ENCODE data around the gene INSC.

Gene INSC

DNA sequence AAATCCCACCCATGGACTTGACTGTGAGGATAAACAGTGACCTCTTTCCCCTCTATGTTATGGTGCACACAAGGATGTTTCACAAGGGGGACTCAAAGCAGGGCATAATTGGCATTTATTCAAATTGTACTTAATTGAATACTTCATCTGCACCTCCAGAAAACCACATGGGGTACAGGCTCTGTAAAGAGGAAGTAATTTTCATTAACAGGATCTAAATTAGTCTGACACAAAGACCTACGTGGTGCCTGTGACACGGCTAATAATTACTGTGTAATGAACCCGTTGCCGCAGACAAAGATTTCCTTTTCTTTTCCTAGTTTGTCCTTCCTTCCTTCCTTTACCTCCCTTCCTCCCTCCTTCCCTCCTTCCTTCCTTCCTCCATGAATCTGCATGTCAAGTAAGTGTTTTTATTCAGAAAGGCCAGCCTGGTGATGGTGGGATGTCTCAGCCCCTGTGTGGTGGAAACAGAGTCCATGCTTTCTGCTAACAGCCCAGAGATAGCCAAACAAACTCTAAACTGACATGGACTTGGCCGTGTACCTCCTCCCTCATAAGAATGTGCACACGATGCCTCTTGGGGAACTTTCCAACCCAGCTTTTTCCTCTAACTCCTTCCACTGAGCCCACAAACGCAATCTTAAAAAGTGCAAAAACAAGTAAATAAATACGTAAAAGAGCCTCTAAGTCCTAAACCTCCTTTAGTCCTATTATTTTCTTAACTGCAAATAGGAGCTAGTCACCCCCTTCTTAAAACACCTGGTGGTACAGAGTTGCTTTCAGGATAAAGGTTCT lies 118.8 kb downstream of the INSC start:
- in situ Hi-C loops (cut with HindIII; ENCODE audit: low pct_ligation_motif_present, low pct_unique_long_range_greater_than_20kb, low sequenced_read_pairs) = no loop called here
- DNase-seq = no peak

GRCh38 chr11:15234796-15235195 lies 120.1 kb downstream of the INSC start:
- DNase-seq = no peak
- in situ Hi-C loops (cut with HindIII; ENCODE audit: low pct_ligation_motif_present, low pct_unique_long_range_greater_than_20kb, low sequenced_read_pairs) = no loop called here

DNA sequence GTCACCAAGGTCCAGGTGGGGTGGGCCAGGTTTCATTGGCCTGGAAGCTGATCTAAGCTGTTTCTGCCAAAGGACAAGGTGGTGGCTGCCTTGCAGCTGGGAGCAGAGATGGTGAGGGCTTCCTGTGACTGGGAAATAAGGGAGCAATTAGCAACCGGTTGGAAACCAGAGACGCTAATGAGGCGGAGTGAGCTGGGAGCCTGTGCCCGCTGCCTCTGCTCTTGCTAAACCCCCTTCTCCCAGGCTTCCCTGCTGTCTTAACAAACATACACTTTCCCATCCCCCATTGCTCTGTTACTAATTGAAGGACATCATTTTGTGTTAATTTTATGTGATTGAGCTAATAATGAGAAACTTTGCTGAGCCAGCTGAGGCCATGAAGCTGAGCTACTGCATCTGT lies 121.8 kb downstream of the INSC start:
- in situ Hi-C loops (cut with HindIII; ENCODE audit: low pct_ligation_motif_present, low pct_unique_long_range_greater_than_20kb, low sequenced_read_pairs) = no loop called here
- DNase-seq = no peak

DNA sequence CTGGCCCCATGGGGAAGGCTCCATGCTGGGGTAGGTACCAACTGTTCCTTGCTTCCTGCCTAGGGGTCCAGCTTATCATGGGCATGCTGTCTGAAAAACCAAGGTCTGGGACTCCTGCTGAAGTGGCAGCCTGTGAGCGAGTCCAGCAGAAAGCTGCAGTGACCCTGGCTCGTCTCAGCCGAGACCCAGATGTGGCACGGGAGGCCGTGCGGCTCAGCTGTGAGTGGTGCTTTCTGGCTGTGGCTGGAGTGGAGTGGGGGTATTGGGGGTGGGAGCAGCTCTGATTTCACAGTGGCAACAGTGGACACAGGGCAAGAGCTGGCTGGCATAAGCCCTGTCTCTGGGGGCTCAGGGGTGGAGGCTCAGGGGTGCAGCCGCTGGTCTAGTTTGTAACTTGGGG lies 124.1 kb downstream of the INSC start:
- in situ Hi-C loops (cut with HindIII; ENCODE audit: low pct_ligation_motif_present, low pct_unique_long_range_greater_than_20kb, low sequenced_read_pairs) = no loop called here
- DNase-seq = no peak

GRCh38 chr11:15248749-15249148 lies 134.0 kb downstream of the INSC start:
- DNase-seq = no peak
- in situ Hi-C loops (cut with HindIII; ENCODE audit: low pct_ligation_motif_present, low pct_unique_long_range_greater_than_20kb, low sequenced_read_pairs) = no loop called here

DNA sequence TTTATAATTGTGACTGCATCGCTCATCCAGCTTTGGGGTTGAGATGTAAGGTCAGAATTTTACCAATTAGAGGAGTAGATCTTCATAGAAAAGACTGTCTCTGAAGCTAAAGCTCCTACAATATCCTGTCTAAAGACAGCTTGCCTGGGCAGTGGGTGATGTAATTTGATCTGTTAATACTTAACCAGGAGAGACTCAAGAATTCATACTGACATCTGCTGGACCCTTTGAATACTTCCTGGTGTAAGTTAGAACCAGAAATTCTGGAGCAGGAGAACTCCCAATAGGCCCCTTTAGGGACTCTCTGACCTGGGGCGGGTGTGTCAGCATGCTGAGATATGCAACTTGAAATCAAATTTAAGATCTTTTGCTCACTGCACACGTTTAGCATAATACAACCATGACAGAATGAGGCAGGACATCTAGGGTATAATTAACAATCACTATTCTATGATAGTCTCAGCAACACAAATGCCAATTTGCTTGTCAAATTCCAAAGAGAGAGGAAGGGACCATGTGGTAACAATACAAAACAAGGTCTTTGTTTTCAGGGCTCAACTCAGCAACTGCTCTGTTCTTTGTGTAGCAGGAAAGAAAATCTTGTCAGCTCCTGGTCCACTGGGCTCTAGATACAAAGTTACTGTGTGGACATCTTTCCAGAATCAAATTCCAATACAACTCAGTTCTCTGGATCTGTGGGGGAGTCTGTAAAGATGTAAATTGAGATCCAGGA lies 143.9 kb downstream of the INSC start:
- peak; percentile 86 for DNase-seq
- in situ Hi-C loops (cut with HindIII; ENCODE audit: low pct_ligation_motif_present, low pct_unique_long_range_greater_than_20kb, low sequenced_read_pairs) = no loop called here

GRCh38 chr11:15266999-15267398 lies 152.3 kb downstream of the INSC start:
- in situ Hi-C loops (cut with HindIII; ENCODE audit: low pct_ligation_motif_present, low pct_unique_long_range_greater_than_20kb, low sequenced_read_pairs) = no loop called here
- DNase-seq = no peak

DNA sequence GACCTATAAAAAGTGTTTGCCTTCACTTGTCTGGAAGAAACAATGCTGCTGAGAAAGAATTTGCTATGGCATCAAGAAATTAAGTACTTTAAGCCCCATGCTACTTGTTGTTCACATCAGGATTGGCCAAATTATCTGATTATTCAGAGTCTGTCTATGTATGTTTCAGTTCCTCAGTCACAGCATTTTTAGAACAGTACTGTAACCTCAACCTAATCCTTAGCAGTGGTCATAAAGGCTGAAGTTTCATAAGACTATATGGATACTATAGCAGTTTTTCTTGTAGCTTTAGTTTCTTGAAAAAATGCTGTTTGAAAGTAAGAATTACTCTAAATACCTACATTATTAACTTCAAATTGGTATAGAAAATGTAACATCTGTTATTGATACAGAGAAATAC lies 153.9 kb downstream of the INSC start:
- no peak for DNase-seq
- in situ Hi-C loops (cut with HindIII; ENCODE audit: low pct_ligation_motif_present, low pct_unique_long_range_greater_than_20kb, low sequenced_read_pairs) = no loop called here

DNA sequence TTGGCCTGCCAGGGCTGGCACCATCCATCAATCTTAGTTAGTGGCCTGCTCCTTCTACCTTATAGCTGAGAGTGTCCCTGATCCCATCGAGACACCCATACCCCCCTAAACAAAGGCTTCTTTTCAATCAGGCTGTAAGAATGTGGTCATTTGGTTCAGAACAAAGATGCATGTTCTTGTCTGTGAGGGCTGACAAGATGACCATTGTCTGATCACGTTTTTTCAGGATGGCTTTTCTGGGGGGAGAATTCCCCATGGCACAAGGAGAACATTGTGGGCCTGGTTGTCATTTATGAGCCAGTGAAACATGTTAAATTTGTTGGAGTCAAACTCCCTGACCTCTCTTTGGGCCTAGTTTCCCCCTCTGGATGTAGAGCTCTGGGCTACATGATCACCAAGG lies 160.4 kb downstream of the INSC start:
- in situ Hi-C loops (cut with HindIII; ENCODE audit: low pct_ligation_motif_present, low pct_unique_long_range_greater_than_20kb, low sequenced_read_pairs) = no loop called here

GRCh38 chr11:15276621-15277020 lies 161.9 kb downstream of the INSC start:
- DNase-seq = no peak
- in situ Hi-C loops (cut with HindIII; ENCODE audit: low pct_ligation_motif_present, low pct_unique_long_range_greater_than_20kb, low sequenced_read_pairs) = no loop called here

More for the DNA sequence above, 160.4 kb downstream of the INSC start:
- no peak for DNase-seq

- DNase-seq = no peak
- in situ Hi-C loops (cut with HindIII; ENCODE audit: low pct_ligation_motif_present, low pct_unique_long_range_greater_than_20kb, low sequenced_read_pairs) = no loop called here
Measured at GRCh38 chr11:15278128-15278527, 163.4 kb downstream of the INSC start.

- no peak for DNase-seq
- in situ Hi-C loops (cut with HindIII; ENCODE audit: low pct_ligation_motif_present, low pct_unique_long_range_greater_than_20kb, low sequenced_read_pairs) = no loop called here
Measured at GRCh38 chr11:15280393-15280792, 165.7 kb downstream of the INSC start.

- in situ Hi-C loops (cut with HindIII; ENCODE audit: low pct_ligation_motif_present, low pct_unique_long_range_greater_than_20kb, low sequenced_read_pairs) = no loop called here
- DNase-seq = no peak
Measured at GRCh38 chr11:15282754-15283153, 168.0 kb downstream of the INSC start.

DNA sequence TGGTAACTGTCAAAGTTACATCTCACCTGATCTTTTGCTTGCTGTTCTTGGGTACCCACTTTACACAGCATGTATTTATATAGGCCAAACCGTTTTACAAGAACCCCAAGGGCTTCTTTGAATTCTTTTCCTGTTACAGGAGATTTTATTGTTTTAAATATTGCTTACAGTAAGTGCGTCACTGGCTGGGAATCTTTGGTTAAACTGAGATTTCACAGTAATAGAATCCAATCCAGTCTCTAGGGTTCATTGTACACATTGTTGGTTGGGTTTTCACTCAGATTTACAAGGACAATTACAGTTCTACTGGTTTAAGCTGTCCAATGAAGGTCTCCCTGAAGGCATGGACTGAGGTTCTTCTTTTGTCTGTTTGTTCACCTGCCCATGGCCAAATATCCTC lies 171.7 kb downstream of the INSC start:
- in situ Hi-C loops (cut with HindIII; ENCODE audit: low pct_ligation_motif_present, low pct_unique_long_range_greater_than_20kb, low sequenced_read_pairs) = no loop called here
- no peak for DNase-seq

DNA sequence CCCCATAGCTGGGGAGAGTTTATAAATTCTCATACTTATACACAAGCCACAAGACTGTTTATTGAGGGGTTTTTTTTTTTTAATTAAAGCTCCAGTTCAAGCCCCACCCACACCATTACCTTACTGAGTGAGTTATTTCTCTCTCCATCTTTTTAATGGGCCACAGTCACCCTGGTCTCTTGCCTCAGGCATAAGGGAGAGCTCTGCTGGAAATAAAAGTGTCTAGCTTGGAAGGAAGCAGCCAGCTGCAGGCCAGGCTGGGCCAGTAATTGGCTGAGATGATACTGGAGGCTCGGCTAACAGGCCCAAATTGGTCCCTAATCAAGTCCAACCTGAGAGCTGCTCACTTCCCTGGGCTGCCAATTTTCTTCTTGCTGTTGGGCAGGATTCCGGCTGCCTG lies 174.1 kb downstream of the INSC start:
- in situ Hi-C loops (cut with HindIII; ENCODE audit: low pct_ligation_motif_present, low pct_unique_long_range_greater_than_20kb, low sequenced_read_pairs) = no loop called here
- no peak for DNase-seq

DNA sequence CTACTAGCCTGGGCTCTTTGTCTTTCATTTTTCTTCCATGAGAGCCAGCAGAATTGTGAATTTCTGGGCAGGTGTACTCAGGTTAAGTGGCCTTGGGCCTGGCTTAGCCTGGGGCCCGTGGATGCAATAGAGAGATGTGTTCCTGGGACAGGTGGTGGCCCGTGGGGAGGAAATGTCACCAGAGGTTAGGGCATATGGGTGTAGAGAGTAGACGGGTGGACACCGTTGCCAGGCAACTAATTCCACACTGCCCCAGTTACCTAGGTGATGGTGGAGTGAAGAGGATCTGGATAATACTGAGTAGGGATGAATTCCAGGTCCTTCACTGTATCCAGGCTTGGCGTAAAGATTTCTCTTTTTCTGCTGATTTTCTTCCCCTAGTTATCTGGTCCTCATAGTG lies 175.0 kb downstream of the INSC start:
- no peak for DNase-seq
- in situ Hi-C loops (cut with HindIII; ENCODE audit: low pct_ligation_motif_present, low pct_unique_long_range_greater_than_20kb, low sequenced_read_pairs) = no loop called here

- in situ Hi-C loops (cut with HindIII; ENCODE audit: low pct_ligation_motif_present, low pct_unique_long_range_greater_than_20kb, low sequenced_read_pairs) = no loop called here
- no peak for DNase-seq
Measured at GRCh38 chr11:15291885-15292284, 177.2 kb downstream of the INSC start.

DNA sequence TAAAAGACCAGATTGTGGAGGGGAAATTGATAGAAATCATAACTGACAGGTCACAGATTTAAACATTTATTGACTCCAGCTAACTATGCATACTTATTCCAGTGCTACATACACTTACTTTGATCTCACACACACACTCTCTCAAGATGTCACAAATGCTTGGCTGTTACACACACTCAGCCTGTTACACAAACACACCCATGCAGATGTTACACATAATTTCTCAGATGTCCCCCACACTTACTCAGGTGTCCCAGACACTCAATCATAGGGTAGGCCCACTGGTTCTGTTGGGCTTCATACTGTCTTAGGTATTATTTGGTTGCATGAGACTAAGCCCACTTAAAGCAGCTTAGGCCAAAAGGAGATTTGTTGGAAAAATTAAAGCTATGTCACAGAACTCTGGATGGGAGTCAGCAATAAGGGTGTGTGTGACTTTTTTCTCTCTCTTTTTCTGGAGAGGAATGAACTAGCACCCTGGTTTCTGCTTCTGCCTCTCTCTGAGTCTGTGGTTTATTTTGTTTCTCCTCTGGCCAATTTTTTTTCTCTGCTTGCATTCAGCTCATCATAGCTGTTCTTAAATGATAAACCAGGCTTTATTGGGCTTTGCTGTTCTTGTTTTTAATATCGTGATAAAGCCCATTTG lies 179.4 kb downstream of the INSC start:
- no peak for DNase-seq
- in situ Hi-C loops (cut with HindIII; ENCODE audit: low pct_ligation_motif_present, low pct_unique_long_range_greater_than_20kb, low sequenced_read_pairs) = no loop called here

- no peak for DNase-seq
- in situ Hi-C loops (cut with HindIII; ENCODE audit: low pct_ligation_motif_present, low pct_unique_long_range_greater_than_20kb, low sequenced_read_pairs) = no loop called here
Measured at GRCh38 chr11:15295695-15296094, 181.0 kb downstream of the INSC start.

All from ACHN (cell line).